ENCODE data around the gene TFR2.

GRCh38 chr7:100687261-100687660 is 45.9 kb upstream of the TFR2 start:
- TF ChIP-seq CTCF (IDR thresholded peaks at IDR 0.05) (no peak), POLR2A (IDR thresholded peaks at IDR 0.05) (no peak)

All from lower leg skin (tissue), 3 donors.